IPS-20b (cell line): ENCODE measurements around the gene METTL6.
"Not testable (repeated sequence)": the region's sequence is repeated elsewhere in the genome, so short reads cannot be mapped to it uniquely, and the experiment has no call there.

Experiments used
- H3K27ac ChIP-seq: one replicate; pipeline ENCODE4 v1.5.1; 2013; ENCODE audit warnings: low read length
- H3K27me3 ChIP-seq: 2 replicates; pipeline ENCODE4 v1.6.1; 2013; ENCODE audit warnings: mild to moderate bottlenecking, low read length, inconsistent platforms; ENCODE audit not compliant: insufficient read depth
- H3K36me3 ChIP-seq: 2 replicates; pipeline ENCODE4 v1.6.1; 2013; ENCODE audit warnings: low read depth, mild to moderate bottlenecking, inconsistent platforms, low read length, moderate library complexity; ENCODE audit not compliant: insufficient read depth
- H3K4me1 ChIP-seq: 2 replicates; pipeline ENCODE4 v1.6.1; 2013; ENCODE audit warnings: mild to moderate bottlenecking, control low read depth, inconsistent platforms, low read length, moderate library complexity; ENCODE audit not compliant: insufficient read depth
- H3K4me3 ChIP-seq: 2 replicates; pipeline ENCODE4 v1.5.1; 2013; ENCODE audit warnings: mild to moderate bottlenecking, low read length, inconsistent platforms
- H3K9ac ChIP-seq: 2 replicates; pipeline ENCODE4 v1.6.1; 2013; ENCODE audit warnings: low read depth, mild to moderate bottlenecking, inconsistent platforms, low read length, moderate library complexity
- H3K9me3 ChIP-seq: 2 replicates; pipeline ENCODE4 v1.6.1; 2013; ENCODE audit warnings: mild to moderate bottlenecking, low read depth, low read length, inconsistent platforms; ENCODE audit not compliant: insufficient read depth

Gene METTL6

DNA sequence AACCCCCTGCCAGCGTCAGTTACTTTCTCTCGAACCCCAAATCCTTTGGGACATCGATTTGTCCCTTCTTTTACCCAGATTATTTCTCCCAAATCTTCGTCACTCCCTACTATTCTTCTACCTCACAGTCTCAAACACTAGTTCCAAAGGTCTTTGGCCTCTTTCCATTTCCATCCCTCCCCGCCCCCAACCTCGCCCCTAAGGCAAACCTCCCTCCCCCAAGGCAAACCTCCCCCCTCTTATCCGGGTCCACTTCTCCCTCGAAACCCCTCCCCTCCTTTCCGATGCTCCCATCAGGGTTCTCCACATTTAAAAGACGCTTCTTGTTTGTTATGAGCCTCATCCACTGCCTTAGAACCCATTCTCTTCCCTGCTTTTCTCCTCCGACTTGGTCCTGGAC lies 637 bp upstream of the METTL6 start:
- Histone ChIP-seq H3K27ac (no peak overlapping the region), H3K4me3 (peak overlapping the region; percentile 97), H3K9ac (peak overlapping the region; percentile 94; the same call in 1 of the 2 replicates), H3K9me3 (no peaks in the 10 kb centered on the region), H3K36me3 (peaks cover 54% of the 10 kb centered on the region), H3K27me3 (no peaks in the 10 kb centered on the region), H3K4me1 (peaks cover 3% of the 10 kb centered on the region; the same call in 1 of the 2 replicates)

DNA sequence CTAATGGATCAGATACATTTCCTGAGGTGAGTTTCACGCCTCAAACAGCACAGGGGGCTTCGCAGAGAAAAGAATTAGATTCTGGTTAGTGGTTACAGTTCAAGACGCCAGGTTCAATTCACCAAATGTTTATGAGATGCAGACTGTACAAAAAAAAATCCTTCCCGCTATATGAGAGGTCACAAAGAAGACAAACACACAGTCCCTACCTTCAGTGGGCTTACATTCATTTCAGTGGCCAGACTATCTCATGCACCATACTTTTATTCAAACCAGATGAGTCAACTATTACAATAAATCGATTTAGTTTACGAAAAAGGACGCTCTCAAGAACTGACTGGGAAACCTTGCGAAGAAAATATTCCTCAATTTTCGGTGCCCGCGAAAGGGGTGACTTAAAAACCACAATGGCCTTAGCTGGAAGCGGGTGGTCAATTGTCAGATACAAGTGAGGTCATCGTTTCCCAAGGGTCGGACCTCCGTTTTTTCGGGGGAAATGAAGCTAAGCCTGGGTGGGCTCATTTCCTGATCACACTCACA lies 695 bp downstream of the METTL6 start:
- Histone ChIP-seq H3K9me3 (no peaks in the 10 kb centered on the region), H3K27me3 (no peaks in the 10 kb centered on the region), H3K36me3 (peaks cover 47% of the 10 kb centered on the region), H3K27ac (peak overlapping the region; percentile 75), H3K9ac (peak overlapping the region; percentile 94), H3K4me1 (peaks cover 3% of the 10 kb centered on the region; the same call in 1 of the 2 replicates), H3K4me3 (peak overlapping the region; percentile 97)

DNA sequence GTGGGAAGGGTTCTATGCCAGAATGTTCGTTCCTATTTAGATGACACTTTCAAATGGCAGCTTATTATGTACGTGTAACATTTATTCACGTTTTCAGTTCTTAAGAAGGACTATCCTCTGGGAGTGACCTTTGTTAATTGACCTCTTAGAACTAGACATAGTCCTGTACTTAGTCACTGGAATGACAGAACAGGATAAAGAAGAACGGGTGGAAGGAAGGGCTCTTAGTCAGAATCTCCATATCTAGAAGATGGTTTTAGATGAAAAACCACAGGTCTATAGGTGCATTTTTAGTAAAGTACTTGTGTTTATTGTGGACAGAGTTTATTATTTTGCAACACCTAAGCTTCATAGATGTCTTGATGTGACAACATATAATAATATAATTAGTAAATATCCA lies 6.5 kb downstream of the METTL6 start:
- Histone ChIP-seq H3K27me3 (no peaks in the 10 kb centered on the region), H3K36me3 (peaks cover 71% of the 10 kb centered on the region), H3K9ac (no peak overlapping the region), H3K4me3 (no peak overlapping the region), H3K4me1 (no peaks in the 10 kb centered on the region), H3K9me3 (no peaks in the 10 kb centered on the region), H3K27ac (no peak overlapping the region)

DNA sequence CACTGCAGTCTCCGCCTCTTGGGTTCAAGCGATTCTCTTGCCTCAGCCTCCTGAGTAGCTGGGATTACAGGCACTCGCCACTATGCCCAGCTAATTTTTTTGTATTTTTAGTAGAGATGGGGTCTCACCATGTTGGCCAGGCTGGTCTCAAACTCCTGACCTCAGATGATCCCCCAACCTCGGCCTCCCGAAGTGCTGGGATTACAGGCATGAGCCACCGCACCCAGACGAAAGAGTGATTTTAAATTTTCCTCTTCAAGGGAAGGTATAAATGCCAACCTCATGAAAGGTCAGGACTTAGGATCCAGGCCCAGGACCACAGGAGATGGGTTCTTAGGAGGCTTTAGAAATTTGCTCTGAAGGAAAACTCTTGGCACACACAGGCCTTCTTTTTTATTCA lies 16.4 kb downstream of the METTL6 start:
- H3K9me3 ChIP-seq, H3K27me3 ChIP-seq, H3K27ac ChIP-seq, H3K4me3 ChIP-seq, H3K9ac ChIP-seq, H3K4me1 ChIP-seq: not testable (repeated sequence)
- H3K36me3 ChIP-seq, result peaks cover 61% of the 10 kb centered on the region

DNA sequence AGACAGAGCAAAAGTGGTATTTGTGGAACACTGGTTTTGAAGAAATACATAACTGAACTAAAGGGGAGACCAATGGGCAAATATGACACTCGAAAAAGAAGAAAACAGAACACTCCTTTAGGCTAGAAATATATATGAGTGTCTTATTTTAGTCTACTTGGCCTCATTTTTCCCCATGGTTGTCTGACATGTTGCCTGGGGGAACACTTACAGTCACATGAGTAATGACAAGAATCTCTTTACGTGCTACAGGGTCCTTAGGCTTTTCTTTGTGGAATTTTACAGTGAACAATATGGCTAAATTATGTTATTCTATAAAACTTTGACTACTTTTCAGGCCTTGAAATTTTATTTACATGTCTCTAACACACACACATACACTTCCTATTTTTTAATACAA lies 17.6 kb downstream of the METTL6 start:
- no peaks in the 10 kb centered on the region for H3K27me3 ChIP-seq

DNA sequence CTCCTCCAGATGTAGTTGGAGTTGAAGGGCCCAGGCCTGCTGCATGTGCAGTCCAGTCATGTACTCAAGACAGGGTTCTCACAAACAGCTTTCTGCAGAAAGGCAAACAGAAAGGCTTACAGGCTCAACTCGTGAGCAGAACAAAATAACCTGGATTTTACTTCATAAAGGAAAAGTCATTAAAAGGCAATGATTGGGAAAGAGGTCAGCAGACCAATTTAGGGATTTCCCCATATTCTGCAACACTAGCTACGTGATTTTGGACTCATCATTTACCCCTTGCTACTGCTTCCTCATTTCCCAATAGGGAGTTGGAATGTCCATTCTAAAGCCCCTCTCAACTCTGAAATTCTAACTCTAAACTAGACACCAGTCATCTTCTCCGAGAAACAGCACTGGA lies 18.1 kb downstream of the METTL6 start:
- H3K9ac ChIP-seq, result no peak overlapping the region

More for the DNA sequence above, 17.6 kb downstream of the METTL6 start:
- Histone ChIP-seq H3K36me3 (peaks cover 49% of the 10 kb centered on the region), H3K4me3 (no peak overlapping the region), H3K4me1 (no peaks in the 10 kb centered on the region), H3K27ac (no peak overlapping the region), H3K9me3 (no peaks in the 10 kb centered on the region), H3K9ac (no peak overlapping the region)

DNA sequence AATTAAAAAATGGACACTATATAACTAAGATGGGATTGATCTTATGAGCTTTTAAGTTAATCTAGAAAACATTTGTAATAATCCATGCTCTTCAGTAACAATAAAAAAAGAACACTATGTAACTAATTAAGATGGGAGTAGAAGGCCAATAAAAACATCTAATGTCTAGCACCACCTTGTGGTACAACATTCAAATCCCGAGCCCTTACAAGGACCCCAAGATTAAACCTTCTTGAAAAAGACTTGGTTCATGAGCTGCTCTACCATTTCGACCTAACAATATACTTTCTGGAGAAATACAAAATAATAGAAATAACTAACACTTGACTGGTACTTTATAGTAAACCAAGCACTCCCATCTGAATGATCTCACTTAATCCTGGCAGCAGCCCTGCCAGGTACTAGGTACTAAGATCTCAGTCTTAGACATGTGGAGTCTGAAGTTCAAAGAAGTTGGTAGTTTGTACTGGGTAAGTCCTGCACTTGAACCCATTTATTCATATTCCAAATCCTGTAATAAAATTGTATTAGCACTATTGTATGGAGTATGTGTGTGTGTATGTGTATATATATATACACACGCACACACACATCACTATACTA lies 21.8 kb downstream of the METTL6 start:
- no peaks in the 10 kb centered on the region for H3K4me1 ChIP-seq
- H3K27ac ChIP-seq, result no peak overlapping the region
- no peak overlapping the region for H3K9ac ChIP-seq
- peaks cover 11% of the 10 kb centered on the region; the same call in 1 of the 2 replicates for H3K36me3 ChIP-seq
- H3K4me3 ChIP-seq, result no peak overlapping the region
- H3K9me3 ChIP-seq, result no peaks in the 10 kb centered on the region
- no peaks in the 10 kb centered on the region for H3K27me3 ChIP-seq

More for the DNA sequence above, 18.1 kb downstream of the METTL6 start:
- no peak overlapping the region for H3K4me3 ChIP-seq
- H3K4me1 ChIP-seq, result no peaks in the 10 kb centered on the region
- H3K9me3 ChIP-seq, result no peaks in the 10 kb centered on the region
- H3K36me3 ChIP-seq, result peaks cover 44% of the 10 kb centered on the region
- H3K27ac ChIP-seq, result no peak overlapping the region
- H3K27me3 ChIP-seq, result no peaks in the 10 kb centered on the region

DNA sequence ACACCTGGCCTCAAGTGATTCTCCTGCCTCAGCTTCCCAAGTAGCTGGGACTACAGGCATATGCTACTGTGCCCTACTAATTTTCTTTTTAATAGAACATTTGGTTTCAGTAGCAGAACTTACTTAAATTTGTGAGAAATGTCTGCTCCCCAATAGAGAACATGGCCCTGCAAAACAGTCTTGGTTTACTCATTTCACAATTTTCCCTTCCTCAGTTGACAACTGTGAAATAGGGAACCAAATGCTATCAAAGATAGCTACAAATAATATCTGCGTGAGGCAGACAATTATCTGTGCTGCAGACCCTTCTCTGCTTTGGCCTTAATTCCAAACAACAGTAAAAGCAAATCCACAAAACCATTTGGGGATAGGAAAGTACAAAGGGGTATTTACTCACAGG lies 22.6 kb downstream of the METTL6 start:
- Histone ChIP-seq H3K9me3 (no peaks in the 10 kb centered on the region), H3K27me3 (no peaks in the 10 kb centered on the region), H3K4me1 (no peaks in the 10 kb centered on the region), H3K36me3 (peaks cover 4% of the 10 kb centered on the region; the same call in 1 of the 2 replicates), H3K4me3 (no peak overlapping the region), H3K9ac (no peak overlapping the region), H3K27ac (no peak overlapping the region)

DNA sequence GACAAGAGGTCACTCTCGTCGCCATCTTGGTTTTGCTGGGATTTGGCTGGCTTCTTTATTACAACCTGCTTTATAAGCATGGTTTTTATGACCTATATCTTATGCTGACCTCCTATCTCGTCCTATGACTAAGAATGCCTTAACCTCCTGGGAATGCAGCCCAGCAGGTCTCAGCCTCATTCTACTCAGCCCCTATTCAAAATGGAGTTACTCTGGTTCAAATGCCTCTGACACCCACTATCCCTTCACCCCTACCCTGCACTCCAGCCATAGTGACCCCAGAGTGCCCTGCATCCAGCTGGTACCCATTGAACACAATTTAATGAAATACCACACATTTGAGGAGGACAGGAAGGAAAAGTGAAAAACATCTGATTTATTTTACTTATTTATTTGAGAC lies 23.4 kb downstream of the METTL6 start:
- Histone ChIP-seq H3K9me3 (no peaks in the 10 kb centered on the region), H3K36me3 (no peaks in the 10 kb centered on the region), H3K9ac (no peak overlapping the region), H3K27ac (no peak overlapping the region), H3K4me3 (no peak overlapping the region), H3K27me3 (no peaks in the 10 kb centered on the region), H3K4me1 (no peaks in the 10 kb centered on the region)

DNA sequence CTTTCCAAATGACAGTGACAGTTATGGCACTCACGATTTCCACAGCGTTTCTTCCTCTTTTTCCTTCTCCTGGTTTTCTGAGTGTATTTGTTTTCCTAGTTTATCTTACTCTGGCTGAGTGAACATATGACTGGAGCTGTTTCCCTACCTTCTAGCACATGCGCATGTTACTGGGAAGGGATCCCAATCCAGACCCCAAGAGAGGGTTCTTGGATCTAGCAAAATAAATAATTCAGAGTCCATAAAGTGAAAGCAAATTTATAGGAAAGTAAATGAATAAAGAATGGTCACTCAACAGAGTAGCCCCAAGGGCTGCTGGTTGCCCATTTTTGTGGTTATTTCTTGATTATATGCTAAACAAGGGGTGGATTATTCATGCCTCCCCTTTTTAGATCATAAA lies 23.8 kb downstream of the METTL6 start:
- no peak overlapping the region for H3K9ac ChIP-seq
- no peaks in the 10 kb centered on the region for H3K9me3 ChIP-seq
- no peak overlapping the region for H3K4me3 ChIP-seq
- no peaks in the 10 kb centered on the region for H3K36me3 ChIP-seq
- no peaks in the 10 kb centered on the region for H3K4me1 ChIP-seq
- H3K27ac ChIP-seq, result no peak overlapping the region
- H3K27me3 ChIP-seq, result no peaks in the 10 kb centered on the region

DNA sequence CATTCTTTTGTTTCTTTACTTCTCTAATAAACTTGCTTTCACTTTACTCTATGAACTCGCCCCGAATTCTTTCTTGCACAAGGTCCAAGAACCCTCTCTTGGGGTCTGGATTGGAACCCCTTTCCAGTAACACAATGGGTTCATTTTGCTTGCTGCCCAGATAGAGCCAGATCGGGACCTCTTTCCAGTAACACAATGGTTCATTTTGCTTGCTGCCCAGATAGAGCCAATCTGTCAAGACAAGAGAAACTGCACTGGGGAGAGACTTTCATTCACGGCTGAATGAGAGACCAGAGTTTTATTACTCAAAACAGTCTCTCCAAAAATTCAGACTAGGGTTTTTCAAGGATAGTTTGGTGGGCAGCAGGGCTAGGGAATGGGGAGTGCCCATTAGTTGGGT lies 25.4 kb downstream of the METTL6 start:
- Histone ChIP-seq H3K27me3 (no peaks in the 10 kb centered on the region), H3K4me1 (no peaks in the 10 kb centered on the region), H3K36me3 (no peaks in the 10 kb centered on the region), H3K9me3 (peaks cover 11% of the 10 kb centered on the region), H3K27ac (no peak overlapping the region), H3K9ac (no peak overlapping the region), H3K4me3 (no peak overlapping the region)

DNA sequence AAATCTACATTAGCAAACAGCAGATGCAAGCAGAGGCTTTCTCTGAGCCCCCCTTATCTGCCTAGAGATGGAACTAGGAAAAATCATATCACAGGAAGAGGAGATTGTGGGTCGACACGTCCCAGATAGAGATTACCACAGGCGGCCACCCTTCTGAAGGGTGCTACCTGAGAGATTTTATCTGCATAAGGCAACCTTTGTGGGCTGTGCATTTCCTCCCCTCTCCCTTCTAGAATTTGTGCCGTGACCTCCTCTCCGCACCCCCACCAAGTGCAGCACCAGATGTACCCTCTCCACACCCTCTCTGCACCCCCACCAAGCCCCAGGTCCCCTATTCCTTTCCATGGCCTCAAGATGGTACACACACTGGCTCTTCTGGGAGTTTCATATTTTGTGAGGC lies 27.4 kb downstream of the METTL6 start:
- Histone ChIP-seq H3K27me3 (no peaks in the 10 kb centered on the region), H3K27ac (no peak overlapping the region), H3K4me3 (no peak overlapping the region), H3K36me3 (no peaks in the 10 kb centered on the region), H3K9ac (no peak overlapping the region), H3K4me1 (no peaks in the 10 kb centered on the region), H3K9me3 (peaks cover 11% of the 10 kb centered on the region)
